ENCODE data around the gene FREY1.

DNA sequence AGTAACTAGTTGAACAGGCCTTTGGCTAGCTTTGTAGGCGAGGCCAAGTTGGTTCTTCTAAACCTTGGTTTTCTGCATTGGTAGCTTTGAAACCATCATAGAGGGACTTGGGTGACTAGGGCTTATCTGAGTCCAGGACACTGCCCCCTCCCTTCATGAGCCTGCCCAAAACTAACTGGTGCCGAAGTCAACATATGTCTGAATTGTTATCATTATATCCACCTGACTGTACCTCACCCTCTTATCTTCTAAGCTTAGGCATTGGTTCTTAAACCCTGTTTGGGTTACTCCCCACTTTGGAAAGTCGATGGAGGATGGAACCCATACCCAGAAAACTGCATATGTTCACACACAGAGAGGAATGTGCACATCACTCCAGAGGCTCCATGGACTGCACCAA, 29.2 kb downstream of the FREY1 start:
- TF ChIP-seq, protein P1, sequence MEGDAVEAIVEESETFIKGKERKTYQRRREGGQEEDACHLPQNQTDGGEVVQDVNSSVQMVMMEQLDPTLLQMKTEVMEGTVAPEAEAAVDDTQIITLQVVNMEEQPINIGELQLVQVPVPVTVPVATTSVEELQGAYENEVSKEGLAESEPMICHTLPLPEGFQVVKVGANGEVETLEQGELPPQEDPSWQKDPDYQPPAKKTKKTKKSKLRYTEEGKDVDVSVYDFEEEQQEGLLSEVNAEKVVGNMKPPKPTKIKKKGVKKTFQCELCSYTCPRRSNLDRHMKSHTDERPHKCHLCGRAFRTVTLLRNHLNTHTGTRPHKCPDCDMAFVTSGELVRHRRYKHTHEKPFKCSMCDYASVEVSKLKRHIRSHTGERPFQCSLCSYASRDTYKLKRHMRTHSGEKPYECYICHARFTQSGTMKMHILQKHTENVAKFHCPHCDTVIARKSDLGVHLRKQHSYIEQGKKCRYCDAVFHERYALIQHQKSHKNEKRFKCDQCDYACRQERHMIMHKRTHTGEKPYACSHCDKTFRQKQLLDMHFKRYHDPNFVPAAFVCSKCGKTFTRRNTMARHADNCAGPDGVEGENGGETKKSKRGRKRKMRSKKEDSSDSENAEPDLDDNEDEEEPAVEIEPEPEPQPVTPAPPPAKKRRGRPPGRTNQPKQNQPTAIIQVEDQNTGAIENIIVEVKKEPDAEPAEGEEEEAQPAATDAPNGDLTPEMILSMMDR (conservative IDR thresholded peaks at IDR 0.05), result no peak
- TF ChIP-seq EZH2 (IDR thresholded peaks at IDR 0.05; ENCODE audit: low read depth), result no peak

Data from PC-9 (cell line).